ENCODE data around the gene ZNF555.

The ZNF555 gene

DNA sequence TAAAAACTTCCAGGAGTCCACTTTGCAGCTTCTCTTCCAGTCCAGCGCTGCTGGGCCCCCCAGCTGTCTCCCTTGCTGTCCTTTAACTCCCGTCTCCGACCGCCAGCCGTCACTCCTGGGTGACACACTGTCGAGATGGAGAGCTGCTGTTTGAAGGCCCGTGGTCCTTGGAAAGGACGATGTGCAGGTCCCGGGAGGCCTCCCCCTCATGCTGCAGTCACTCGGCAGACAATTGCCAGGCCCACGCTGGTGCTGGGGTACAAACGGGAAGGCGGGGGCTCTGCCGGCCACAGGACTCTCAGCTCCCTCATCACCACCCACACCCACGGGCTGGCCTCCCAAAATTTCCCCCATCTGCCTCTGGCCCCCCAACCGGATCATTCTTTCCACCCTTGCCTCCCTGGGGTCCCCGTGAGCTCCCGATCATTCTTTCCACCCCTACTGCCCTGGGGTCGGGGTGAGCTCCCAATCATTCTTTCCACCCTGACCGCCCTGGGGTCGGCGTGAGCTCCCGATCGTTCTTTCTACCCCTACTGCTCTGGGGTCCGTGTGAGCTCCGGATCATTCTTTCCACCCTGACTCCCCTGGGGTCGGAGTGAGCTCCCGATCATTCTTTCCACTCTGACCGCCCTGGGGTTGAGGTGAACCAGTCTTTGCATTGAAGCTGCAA, 37.7 kb upstream of the ZNF555 start:
- DNase-seq (ENCODE audit: insufficient read length, low spot score) (no peak), FAIRE-seq (no peak)
- TF ChIP-seq POLR2A (IDR thresholded peaks at IDR 0.05; ENCODE audit: low read depth, low read length), result no peak

DNA sequence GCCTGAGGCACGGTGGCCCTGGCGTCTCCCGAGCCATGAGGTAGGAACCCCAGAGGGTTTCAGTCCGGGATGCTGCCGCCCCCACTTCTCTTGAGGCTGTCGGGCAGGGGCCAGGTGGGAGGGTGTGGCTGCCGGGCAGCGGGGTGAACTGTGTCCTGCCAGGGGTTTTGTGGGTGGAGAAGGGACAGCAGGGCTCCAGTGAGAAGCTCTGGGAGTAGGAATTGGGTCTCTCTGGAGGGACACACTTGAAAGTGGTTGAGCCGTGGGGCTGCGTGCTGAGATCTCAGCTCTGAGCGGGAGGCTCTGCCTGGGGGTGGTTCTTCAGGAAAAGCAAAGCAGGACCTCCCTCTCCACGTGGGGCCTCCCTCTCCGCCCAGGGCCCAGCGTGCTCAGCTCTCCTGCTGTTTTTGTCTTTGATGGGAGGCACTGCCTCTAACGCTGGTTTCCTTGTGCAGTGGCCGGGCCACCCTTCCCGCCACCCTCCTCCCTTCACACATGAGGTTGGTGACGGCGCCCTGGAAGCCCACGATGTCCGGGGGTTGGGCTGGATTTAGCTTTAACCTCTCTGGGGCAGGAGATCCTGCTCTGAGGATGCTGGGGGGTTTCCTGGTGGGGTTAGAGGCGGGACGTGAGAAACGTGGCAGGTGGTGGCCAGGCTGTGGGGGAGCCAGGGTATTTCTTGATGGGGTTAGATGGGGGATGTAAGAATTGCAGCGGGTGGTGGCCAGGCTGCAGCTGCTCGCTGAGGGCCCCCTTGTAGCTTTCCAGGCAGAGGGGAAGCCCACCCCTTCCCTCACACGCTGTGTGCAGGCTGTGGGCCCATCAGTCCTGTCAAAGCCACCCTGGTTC, 36.9 kb upstream of the ZNF555 start:
- FAIRE-seq (no peak), DNase-seq (ENCODE audit: insufficient read length, low spot score) (no peak)
- TF ChIP-seq POLR2A (IDR thresholded peaks at IDR 0.05; ENCODE audit: low read depth, low read length), result no peak

DNA sequence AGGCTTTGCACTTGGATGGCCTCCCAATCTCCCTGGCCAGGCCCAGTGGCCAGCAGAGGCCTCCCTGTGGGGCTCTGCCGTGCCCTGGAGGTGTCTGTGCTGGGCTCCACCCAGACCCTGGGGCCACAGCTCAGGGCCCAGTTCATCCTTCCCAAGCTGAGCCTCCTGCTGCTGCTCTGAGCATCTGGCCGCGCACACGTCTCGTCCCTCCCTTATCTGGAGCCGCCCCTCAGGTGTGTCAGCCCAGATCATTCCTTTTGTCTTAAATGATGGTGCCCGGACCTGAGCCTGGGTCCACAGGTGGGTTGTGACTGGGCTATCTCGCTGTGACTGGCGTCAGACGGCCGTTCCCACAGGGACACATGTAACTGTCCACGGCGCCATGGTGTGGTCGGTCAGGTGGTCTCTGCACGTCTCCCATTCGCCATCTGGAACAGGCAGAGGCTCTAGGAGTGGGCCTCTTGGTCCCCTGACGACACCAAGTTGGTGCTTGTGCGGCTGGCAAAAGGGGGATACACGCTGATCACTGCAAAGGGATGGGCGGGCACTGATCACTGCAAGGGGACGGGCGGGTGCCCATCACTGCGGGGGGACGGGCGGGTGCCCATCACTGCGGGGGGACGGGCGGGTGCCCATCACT, 35.9 kb upstream of the ZNF555 start:
- FAIRE-seq (no peak), DNase-seq (ENCODE audit: insufficient read length, low spot score) (no peak)
- TF ChIP-seq POLR2A (IDR thresholded peaks at IDR 0.05; ENCODE audit: low read depth, low read length), result no peak

DNA sequence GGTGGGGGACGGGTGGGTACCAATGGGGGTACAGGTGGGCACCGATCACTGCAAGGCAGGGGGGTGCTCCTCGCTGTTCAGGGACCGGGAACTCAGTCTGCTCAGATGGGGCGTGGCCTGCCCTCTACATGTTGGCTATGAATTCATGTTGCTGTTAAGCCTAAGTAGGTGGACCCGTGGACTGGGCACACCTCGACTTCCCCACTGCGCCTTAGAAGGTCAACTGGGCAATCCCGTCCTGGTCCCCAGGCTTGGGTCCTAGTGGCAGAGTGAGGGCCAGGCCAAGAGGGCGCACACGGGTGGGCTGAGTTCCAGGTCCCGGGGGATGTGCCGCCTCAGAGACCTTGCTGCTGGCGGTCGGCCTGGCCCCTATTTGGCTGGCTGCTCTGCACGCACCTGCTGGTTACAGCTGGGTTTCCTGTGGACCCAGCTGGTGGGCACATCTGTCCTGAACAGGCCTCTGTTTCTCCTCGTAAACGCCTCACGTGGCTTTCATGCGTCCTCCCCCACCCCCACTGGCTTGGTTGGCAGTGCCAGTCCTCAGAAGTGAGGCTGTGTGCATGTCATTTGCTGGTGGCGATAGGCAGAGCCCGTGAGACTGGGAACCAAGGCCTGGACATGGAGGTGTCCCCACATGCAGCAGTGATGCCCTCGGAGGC, 35.2 kb upstream of the ZNF555 start:
- DNase-seq (ENCODE audit: insufficient read length, low spot score) (no peak), FAIRE-seq (no peak)
- no peak for TF ChIP-seq POLR2A (IDR thresholded peaks at IDR 0.05; ENCODE audit: low read depth, low read length)

DNA sequence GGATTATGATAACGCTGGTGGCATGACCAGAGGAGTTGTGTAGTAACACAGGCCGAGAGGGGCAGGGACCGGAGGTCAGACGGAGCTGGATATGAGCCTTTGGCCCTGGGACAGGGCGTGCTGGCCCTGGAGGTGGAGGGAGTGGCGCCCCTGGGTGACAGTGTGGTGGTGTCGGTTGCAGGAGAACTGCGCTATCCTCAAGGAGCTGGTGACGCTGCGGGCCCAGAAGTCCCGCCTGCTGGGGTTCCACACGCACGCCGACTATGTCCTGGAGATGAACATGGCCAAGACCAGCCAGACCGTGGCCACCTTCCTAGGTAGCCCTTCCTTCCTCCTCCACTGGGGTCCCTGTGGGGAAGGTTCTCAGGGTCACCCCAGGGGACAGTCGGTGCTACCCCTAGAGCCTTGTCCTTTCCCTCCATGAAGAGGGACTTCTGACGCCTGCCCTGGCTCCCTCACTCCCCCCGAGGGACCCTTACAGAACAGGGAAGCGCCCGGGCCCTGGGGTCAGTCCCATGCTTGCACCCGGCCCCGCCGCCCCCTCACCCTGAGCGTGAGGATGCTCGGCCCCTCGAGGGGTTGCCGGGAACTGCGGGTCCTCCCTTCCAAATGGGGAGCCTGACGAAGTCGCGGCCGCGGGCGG, 34.4 kb upstream of the ZNF555 start:
- no peak for FAIRE-seq
- no peak for TF ChIP-seq POLR2A (IDR thresholded peaks at IDR 0.05; ENCODE audit: low read depth, low read length)
- DNase-seq (ENCODE audit: insufficient read length, low spot score), result no peak

DNA sequence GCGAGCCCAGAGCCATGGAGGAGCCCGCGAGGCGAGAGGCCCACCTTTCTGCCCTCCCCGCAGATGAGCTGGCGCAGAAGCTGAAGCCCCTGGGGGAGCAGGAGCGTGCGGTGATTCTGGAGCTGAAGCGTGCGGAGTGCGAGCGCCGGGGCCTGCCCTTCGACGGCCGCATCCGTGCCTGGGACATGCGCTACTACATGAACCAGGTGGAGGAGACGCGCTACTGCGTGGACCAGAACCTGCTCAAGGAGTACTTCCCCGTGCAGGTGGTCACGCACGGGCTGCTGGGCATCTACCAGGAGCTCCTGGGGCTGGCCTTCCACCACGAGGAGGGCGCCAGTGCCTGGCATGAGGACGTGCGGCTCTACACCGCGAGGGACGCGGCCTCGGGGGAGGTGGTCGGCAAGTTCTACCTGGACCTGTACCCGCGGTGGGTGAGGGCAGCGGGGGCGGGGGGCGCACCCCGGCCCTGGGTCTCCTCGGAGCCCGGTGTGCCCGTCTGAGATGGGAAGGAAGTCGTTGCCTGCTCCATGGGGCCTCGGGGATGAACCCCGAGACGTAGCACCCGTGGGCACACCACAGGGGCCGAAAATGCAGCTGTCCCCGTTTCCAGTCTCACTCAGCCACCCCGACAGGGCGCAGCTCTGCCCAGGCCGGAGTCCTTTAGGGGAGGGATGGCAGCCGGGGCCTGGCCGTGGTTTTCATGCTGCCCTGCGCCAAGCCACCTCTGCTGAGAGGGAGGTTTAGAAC, 33.7 kb upstream of the ZNF555 start:
- FAIRE-seq (no peak), DNase-seq (ENCODE audit: insufficient read length, low spot score) (no peak)
- TF ChIP-seq POLR2A (IDR thresholded peaks at IDR 0.05; ENCODE audit: low read depth, low read length), result no peak

DNA sequence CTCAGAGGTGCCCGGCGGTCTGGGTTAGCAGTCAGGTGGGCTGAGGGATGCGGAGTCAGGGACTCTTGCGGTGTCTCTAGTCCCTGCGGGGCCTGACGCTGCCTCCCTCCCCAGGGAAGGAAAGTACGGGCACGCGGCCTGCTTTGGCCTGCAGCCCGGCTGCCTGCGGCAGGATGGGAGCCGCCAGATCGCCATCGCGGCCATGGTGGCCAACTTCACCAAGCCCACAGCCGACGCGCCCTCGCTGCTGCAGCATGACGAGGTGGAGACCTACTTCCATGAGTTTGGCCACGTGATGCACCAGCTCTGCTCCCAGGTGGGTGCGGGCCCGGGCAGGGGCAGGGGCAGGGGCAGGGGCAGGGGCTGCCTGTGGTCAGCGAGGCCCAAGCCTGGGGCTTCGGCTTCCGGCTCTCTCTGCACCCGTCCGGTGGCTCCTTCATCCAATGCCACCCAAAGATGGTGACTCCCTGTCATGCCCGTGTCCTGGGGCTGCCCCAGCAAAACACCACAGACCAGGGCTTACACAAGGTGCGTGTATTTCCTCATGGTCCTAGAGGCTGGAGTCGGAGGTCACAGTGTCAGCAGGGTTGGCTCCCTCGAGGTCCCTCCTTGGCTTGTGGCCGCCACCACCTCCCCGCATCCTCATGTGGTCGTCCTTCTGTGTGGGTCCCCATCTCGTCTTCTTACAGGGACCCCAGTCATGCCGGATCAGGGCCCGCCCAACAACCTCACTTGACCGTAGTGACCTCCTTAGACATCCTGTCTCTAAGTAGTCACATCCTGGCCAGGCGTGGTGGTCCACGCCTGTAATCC, 32.9 kb upstream of the ZNF555 start:
- TF ChIP-seq POLR2A (IDR thresholded peaks at IDR 0.05; ENCODE audit: low read depth, low read length), result no peak
- DNase-seq (ENCODE audit: insufficient read length, low spot score) (no peak), FAIRE-seq (no peak)

DNA sequence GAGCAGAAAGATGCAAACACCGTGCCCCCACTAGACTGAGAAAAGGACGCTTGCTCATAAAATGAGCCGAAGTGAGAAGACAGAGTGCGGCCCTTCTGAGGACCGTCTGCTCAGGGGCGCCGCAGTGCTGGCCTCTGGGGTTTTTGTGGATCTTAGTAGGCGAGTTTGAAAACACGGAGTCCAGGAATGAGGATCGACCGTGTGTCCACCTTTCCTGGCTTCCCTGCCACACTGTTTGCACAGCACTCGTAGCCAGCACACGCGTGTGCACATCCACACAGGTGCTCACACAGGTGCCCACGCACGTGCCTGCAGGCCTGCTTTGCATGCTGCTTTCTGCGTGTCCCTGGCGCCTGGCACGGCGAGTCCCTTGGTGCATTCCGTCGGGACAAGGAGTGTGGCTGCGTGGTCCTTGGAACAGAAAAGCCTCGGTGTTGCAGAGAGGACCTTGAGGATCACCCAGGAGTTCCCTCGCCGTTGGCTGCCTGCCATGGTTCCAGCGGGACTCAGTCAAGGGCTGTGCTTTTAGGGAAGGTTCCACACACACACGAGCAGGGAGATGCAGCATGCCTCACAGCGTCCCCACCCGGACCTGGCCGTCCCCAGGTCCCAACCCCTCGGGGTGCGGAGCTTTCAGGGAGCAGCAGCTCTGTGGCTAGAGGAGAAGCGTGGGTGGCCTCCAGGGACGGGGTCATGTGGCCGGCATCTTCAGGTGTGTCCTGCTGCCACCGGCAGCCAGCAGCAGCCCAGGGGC, 31.7 kb upstream of the ZNF555 start:
- FAIRE-seq (no peak), DNase-seq (ENCODE audit: insufficient read length, low spot score) (no peak)
- TF ChIP-seq POLR2A (IDR thresholded peaks at IDR 0.05; ENCODE audit: low read depth, low read length), result no peak

DNA sequence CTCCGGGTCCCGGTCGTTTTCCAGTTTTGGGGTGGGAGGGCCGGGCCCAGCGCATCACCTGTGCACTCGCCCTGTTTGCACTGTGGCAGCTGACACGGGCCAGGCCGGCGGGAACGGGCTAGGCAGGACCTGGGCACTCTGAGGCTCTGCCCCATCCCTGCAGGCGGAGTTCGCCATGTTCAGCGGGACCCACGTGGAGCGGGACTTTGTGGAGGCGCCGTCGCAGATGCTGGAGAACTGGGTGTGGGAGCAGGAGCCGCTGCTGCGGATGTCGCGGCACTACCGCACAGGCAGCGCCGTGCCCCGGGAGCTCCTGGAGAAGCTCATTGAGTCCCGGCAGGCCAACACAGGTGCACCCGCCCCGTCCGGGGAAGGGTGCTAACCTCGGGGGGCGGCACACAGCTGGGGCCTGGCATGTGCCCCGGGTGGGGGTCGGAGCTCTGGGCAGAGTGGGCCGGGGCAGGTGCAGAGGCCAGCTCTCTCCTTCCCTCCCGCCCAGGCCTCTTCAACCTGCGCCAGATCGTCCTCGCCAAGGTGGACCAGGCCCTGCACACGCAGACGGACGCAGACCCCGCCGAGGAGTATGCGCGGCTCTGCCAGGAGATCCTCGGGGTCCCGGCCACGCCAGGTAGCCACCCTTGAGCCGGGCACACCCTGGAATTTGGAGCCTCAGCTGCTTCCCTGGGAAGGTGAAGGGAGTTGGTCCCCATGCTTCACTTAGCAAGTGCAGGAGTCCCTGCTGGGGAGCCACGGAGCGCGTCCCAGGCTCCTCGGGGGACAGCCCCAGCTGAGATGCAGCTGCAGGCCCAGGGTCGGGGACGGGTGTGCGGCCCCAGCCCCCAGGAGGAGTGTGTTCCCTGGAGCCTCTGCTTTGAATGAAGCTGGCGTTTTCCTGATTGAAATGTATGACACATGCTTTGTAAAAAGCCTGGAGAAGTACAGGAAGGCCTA, 30.9 kb upstream of the ZNF555 start:
- FAIRE-seq (no peak), DNase-seq (ENCODE audit: insufficient read length, low spot score) (no peak)
- TF ChIP-seq POLR2A (IDR thresholded peaks at IDR 0.05; ENCODE audit: low read depth, low read length), result no peak

DNA sequence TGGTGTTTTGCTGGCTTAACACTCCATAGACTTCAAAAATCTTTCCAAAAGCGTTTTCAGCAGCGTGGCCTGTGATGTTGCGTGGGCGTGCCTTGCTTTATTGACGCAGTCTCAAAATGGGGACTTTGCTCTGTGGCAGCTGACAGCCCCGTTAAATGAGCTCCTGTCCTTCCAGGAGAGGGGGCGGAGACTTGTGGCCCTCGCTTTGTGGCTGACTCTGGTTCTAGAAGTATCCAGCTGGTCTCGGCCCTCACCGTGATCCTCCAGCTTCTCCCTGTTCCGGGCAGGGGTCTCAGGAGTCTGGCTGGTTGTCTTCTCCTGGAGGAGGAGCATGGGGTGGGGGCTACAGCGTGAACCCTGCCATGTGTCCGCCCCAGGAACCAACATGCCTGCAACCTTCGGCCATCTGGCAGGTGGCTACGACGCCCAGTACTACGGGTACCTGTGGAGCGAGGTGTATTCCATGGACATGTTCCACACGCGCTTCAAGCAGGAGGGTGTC, 30.0 kb upstream of the ZNF555 start:
- FAIRE-seq (no peak), DNase-seq (ENCODE audit: insufficient read length, low spot score) (no peak)
- no peak for TF ChIP-seq POLR2A (IDR thresholded peaks at IDR 0.05; ENCODE audit: low read depth, low read length)
